Uterus (tissue), 4 donors: ENCODE data around the gene MTCL1. TPM values are rescaled to one million over a fixed set of nuclear protein-coding genes. Genes with fewer than 3 reads are reported as not detected.

Experiments
- DNase-seq, 2 donors: peaks; one replicate each; pipeline ENCODE4 v3.0.0-alpha.2; 2019 to 2020
- H3K27ac ChIP-seq, 2 donors: fragments of 200-600 bp; sonication (generic); 1 replicate in 1 of 2; 2 replicates in 1 of 2; pipeline ENCODE4 v1.5.1; 2016 to 2018
- H3K27me3 ChIP-seq, 2 donors: fragments of 200-600 bp; sonication (generic); one replicate each; pipeline ENCODE4 v1.5.1; 2018 to 2019; ENCODE audit warnings: control low read depth in 1 of 2
- H3K36me3 ChIP-seq, 2 donors: fragments of 200-600 bp; sonication (generic); one replicate each; pipeline ENCODE4 v1.5.1; 2019; ENCODE audit warnings: control low read depth in 1 of 2
- H3K4me1 ChIP-seq, 2 donors: fragments of 200-600 bp; sonication (generic); one replicate each; pipeline ENCODE4 v1.5.1; 2018 to 2019; ENCODE audit warnings: control low read depth in 1 of 2
- H3K4me3 ChIP-seq, 2 donors: fragments of 200-600 bp; sonication (generic); 1 replicate in 1 of 2; 2 replicates in 1 of 2; pipeline ENCODE4 v1.5.1; 2018 to 2019; ENCODE audit warnings: mild to moderate bottlenecking in 1 of 2
- H3K9me3 ChIP-seq, 2 donors: fragments of 200-600 bp; sonication (generic); one replicate each; pipeline ENCODE4 v1.5.1; 2019; ENCODE audit warnings: control low read depth in 1 of 2
- CTCF ChIP-seq, 4 experiments: fragments of 200-600 bp in 2 of 4; fragments of 450-650 bp in 2 of 4; sonication (generic) in 2 of 4; IDR thresholded peaks; one replicate each; pipeline ENCODE4 v1.5.1; 2016 to 2019; ENCODE audit warnings: antibody characterized with exemption in 4 of 4, mild to moderate bottlenecking in 2 of 4, moderate library complexity in 1 of 4
- POLR2A ChIP-seq, 2 donors: fragments of 450-650 bp; IDR thresholded peaks; one replicate each; pipeline ENCODE4 v1.6.1; 2016; ENCODE audit warnings: antibody characterized with exemption in 2 of 2, mild to moderate bottlenecking in 1 of 2, moderate library complexity in 1 of 2
- intact Hi-C: fragments of 100-400 bp; cut with DNase I; formaldehyde crosslinking; loops from one replicate; pipeline ENCODE4 v1.15.1; 2023; ENCODE audit warnings: low total_unique reads
- total RNA-seq, 4 donors: library from RNA; depleted of rRNA in 3 of 4; stranded (reverse); fragments of >200 nt in 3 of 4; gene quantifications; one replicate each; pipeline versions ENCODE4 v1.1.0 to v1.2.4, GENCODE V29; 2014 to 2023
- donor health status: DM: yes; HTN: yes; CAD: no.

The MTCL1 gene
- total RNA-seq, 4 donors from 2014 or later: 8.8 to 25.9 (median 11.0) TPM; not detected in 1

GRCh38 chr18:8702668-8703067 lies 2.7 kb upstream of the MTCL1 start:
- Histone ChIP-seq H3K27ac (no peak overlapping the region), H3K4me3 (no peak overlapping the region), H3K36me3 (no peaks in the 10 kb centered on the region), H3K4me1 (peaks cover 0 to 4% of the 10 kb centered on the region in 2 donors), H3K9me3 (no peaks in the 10 kb centered on the region), H3K27me3 (no peaks in the 10 kb centered on the region)
- TF ChIP-seq POLR2A (IDR thresholded peaks at IDR 0.05) (no peak), CTCF (IDR thresholded peaks at IDR 0.05) (no peak)
- no peak for DNase-seq
- intact Hi-C loops: no loop called here

- TF ChIP-seq POLR2A (IDR thresholded peaks at IDR 0.05) (no peak), CTCF (IDR thresholded peaks at IDR 0.05) (no peak)
- intact Hi-C loops: no loop called here
- Histone ChIP-seq H3K4me1 (peaks cover 0 to 4% of the 10 kb centered on the region in 2 donors), H3K27ac (no peak overlapping the region), H3K36me3 (no peaks in the 10 kb centered on the region), H3K9me3 (no peaks in the 10 kb centered on the region), H3K27me3 (no peaks in the 10 kb centered on the region), H3K4me3 (no peak overlapping the region)
- DNase-seq: no peak
Observed at GRCh38 chr18:8703092-8703709, 2.2 kb upstream of the MTCL1 start.

- peak overlapping the region in 1 of 2 donors; percentile 88 for H3K27ac ChIP-seq
- TF ChIP-seq CTCF (IDR thresholded peaks at IDR 0.05) (no peak), POLR2A (IDR thresholded peaks at IDR 0.05) (no peak)
- H3K4me1 ChIP-seq: peaks cover 0 to 4% of the 10 kb centered on the region in 2 donors
- peak overlapping the region in 1 of 2 donors; percentile 87 for H3K4me3 ChIP-seq
- H3K9me3 ChIP-seq: no peaks in the 10 kb centered on the region
- intact Hi-C loops: no loop called here
- peak in 1 of 2 donors; percentile 19 for DNase-seq
- H3K27me3 ChIP-seq: no peaks in the 10 kb centered on the region
- no peaks in the 10 kb centered on the region for H3K36me3 ChIP-seq
Observed at GRCh38 chr18:8703781-8704301, 1.5 kb upstream of the MTCL1 start.

- H3K27ac ChIP-seq: peak overlapping the region; percentile 77 to 88
- TF ChIP-seq CTCF (IDR thresholded peaks at IDR 0.05) (no peak), POLR2A (IDR thresholded peaks at IDR 0.05) (peak; percentile 36 to 61)
- DNase-seq: peak; percentile 83 to 86
- no peaks in the 10 kb centered on the region for H3K27me3 ChIP-seq
- peak overlapping the region; percentile 55 to 87 for H3K4me3 ChIP-seq
- intact Hi-C loops: no loop called here
- H3K9me3 ChIP-seq: no peaks in the 10 kb centered on the region
- H3K36me3 ChIP-seq: no peaks in the 10 kb centered on the region
- peaks cover 0 to 4% of the 10 kb centered on the region in 2 donors for H3K4me1 ChIP-seq
Observed at GRCh38 chr18:8704361-8705237, 757 bp upstream of the MTCL1 start.
